Retinal pigment epithelial cell (primary cell): ENCODE measurements around the gene DSE.

Source experiments
- DNase-seq: peaks from one replicate; pipeline ENCODE4 v3.0.0-alpha.2; 2010; ENCODE audit warnings: low read depth
- H3K4me3 ChIP-seq: 2 replicates; pipeline ENCODE4 v1.5.1; 2011; ENCODE audit warnings: mild to moderate bottlenecking, low read length, control low read depth, moderate library complexity
- TF ChIP-seq, protein P1 (sequence below): conservative IDR thresholded peaks from 2 replicates; pipeline ENCODE4 v1.5.1; 2011; ENCODE audit warnings: low read depth, low read length, control low read depth, inconsistent platforms

Gene DSE

DNA sequence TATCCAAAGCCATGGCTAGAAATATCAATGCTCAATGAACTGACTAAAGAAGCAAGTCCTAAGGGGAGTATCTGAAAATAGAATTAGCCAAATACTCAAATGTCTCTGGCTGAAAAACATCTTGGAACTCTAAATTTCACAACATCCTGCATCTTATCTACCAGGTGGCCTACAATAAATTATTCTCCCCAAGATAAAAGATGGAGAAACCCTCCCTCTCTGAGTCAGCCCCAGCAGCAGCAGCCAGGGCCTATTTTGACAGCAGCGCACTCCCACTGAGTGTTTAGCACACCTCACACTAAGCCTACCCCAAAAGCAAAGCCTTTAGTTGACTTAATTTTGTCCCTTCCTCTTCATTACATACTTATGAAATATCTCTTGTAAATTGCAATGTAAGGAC, 96.3 kb downstream of the DSE start:
- no peak overlapping the region for H3K4me3 ChIP-seq
- DNase-seq: no peak
- TF ChIP-seq, protein P1, sequence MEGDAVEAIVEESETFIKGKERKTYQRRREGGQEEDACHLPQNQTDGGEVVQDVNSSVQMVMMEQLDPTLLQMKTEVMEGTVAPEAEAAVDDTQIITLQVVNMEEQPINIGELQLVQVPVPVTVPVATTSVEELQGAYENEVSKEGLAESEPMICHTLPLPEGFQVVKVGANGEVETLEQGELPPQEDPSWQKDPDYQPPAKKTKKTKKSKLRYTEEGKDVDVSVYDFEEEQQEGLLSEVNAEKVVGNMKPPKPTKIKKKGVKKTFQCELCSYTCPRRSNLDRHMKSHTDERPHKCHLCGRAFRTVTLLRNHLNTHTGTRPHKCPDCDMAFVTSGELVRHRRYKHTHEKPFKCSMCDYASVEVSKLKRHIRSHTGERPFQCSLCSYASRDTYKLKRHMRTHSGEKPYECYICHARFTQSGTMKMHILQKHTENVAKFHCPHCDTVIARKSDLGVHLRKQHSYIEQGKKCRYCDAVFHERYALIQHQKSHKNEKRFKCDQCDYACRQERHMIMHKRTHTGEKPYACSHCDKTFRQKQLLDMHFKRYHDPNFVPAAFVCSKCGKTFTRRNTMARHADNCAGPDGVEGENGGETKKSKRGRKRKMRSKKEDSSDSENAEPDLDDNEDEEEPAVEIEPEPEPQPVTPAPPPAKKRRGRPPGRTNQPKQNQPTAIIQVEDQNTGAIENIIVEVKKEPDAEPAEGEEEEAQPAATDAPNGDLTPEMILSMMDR: no peak

DNA sequence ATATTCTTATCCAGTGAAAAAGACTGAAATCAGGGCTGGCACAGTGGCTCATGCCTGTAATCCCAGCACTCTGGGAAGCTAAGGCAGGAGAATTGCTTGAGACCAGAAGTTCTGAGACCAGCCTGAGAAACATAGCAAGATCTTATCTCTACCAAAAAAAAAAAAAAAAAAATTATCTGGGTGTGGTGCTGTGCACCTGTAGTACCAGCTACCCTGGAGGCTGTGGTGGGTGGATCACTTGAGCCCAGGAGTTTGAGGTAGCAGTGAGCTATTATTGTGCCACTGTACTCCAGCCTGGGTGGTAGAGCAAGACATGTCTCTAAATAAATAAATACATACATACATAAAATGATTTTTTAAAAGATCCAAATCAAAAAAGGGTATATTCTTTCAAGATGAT, 96.8 kb downstream of the DSE start:
- DNase-seq: no peak
- H3K4me3 ChIP-seq: no peak overlapping the region
- TF ChIP-seq, protein P1: no peak

DNA sequence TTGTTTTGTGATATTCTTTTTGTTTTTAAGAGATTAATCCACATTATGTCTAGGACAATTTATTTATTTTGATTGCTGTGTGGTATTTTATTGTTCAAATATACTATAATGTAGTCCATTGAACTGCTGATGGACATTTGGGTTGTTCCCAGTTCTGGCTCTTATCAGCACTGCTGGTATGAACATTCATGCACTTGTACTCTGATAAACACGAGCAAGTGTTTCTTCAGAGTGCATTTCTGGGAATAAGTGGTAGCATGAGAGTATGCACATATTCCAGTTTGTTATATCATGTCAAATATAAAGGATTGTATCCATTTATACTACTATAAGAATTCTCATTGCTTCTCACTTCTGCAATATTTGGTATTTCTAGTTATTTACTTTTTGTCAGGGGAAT, 97.5 kb downstream of the DSE start:
- TF ChIP-seq, protein P1: no peak
- H3K4me3 ChIP-seq: no peak overlapping the region
- no peak for DNase-seq

DNA sequence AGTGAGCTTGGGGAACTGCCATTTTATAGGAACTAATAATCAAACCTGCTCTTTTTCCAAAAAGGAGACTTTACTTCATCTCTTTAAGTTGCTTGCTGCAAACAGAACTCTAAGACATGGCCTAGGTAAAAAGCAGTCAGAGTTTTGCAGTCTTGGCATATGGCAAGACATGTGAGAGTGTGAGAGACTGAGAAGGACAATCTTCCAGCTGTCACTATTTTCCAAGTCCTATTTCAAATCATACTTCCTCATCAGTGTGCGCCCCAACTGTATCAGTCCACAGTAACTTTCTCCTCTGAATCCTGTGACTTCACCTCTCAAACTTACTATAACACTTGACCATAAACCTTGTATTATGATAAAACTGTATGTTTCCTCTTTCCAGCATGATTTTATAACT, 100.8 kb downstream of the DSE start:
- DNase-seq: no peak
- H3K4me3 ChIP-seq: no peak overlapping the region
- TF ChIP-seq, protein P1: no peak

- DNase-seq: peak; percentile 39
- H3K4me3 ChIP-seq: no peak overlapping the region
- TF ChIP-seq, protein P1: no peak
Measured at GRCh38 chr6:116472706-116473105, 102.0 kb downstream of the DSE start.

- TF ChIP-seq, protein P1: no peak
- H3K4me3 ChIP-seq: no peak overlapping the region
- no peak for DNase-seq
Measured at GRCh38 chr6:116475141-116475540, 104.4 kb downstream of the DSE start.

- TF ChIP-seq, protein P1: no peak
- no peak overlapping the region for H3K4me3 ChIP-seq
- DNase-seq: no peak
Measured at GRCh38 chr6:116476002-116476678, 105.4 kb downstream of the DSE start.
